NOMO-1 treated with dmso at 0.1 percent for 144 hours (cell line): Measurements from ENCODE around the gene DKK3.

ENCODE experiments used
- DNase-seq: peaks from one replicate; lab custom pipeline; 2025; ENCODE audit not compliant: unreplicated experiment; lab: John Stamatoyannopoulos, UW

The DKK3 gene

DNA sequence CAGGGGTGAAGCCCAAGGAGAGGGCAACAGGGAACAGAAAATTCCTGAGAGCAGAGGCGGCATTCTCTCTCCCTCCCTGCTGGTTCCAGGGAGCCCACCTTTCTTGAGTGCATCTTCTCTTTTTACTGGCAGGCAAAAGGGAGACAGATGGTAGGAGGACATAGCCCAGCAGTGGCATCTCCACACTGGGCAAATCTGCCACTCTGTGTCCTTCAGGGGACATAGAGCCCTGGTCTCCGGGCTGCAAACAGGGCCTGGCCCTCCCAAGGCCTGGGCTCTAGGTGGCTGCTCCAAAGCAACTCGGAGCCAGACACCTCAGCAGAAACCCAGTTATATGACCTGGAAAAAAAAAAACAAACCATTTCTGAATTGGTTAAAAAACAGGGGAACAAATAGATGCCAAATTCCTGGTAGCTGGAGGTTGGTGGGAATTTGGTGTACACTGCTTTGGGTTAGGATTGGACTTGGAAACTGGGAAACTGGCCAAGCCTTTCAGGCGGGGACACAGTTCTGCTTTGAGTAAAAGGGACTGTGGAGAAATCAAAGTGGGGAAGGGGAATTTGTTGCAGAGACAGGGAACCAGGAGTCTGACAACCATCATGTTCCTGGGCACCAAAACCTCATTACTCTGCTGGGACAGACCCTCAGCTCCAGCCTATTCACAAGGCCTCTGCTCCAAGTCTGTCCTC is 23.6 kb upstream of the DKK3 start:
- no peak for DNase-seq

- DNase-seq: no peak
Measured at GRCh38 chr11:12029738-12030363, 21.4 kb upstream of the DKK3 start.

GRCh38 chr11:12029119-12029518 is 20.7 kb upstream of the DKK3 start:
- DNase-seq: no peak

GRCh38 chr11:12028303-12028702 is 19.9 kb upstream of the DKK3 start:
- DNase-seq: no peak

DNA sequence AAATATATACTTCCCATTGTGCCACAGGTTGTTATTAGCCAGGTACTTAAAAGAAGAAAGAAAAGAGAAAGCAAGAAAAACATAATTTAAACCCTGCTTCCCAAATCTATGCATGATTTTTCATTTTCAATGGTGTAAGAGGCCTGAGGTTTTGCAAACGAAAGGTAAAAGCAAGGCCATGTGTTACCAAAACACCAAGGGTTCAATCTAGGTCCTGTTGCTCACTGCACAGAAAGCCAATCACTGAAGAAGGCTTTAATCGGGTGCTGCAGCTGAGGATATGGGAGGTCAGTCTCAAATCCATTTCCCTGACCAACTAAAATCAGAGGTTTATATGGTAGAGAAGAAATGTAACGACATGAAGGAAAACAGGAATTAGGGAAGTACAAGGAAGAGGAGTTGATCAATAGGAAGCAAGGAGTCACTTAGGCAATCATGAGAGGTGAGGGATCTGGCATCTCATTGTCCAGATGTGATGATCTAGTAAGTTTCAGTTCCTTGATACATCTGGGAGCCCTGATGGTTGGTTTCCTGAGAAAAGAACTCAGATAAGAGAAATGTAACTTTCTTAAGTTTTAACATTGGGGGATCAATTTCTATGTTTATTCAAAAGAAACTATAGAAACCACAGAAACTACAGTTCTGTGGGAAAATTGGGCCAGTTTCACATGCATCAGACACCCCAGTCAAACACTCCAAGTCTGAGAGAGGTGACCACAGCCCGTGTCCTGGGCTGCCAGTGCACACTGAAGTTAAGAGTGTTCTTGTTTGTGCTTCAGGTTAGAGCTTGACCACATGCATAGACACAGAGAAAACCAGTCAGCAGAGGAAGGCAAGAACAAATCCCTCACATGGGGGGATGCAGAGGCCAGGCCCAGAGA is 18.1 kb upstream of the DKK3 start:
- DNase-seq: no peak

DNA sequence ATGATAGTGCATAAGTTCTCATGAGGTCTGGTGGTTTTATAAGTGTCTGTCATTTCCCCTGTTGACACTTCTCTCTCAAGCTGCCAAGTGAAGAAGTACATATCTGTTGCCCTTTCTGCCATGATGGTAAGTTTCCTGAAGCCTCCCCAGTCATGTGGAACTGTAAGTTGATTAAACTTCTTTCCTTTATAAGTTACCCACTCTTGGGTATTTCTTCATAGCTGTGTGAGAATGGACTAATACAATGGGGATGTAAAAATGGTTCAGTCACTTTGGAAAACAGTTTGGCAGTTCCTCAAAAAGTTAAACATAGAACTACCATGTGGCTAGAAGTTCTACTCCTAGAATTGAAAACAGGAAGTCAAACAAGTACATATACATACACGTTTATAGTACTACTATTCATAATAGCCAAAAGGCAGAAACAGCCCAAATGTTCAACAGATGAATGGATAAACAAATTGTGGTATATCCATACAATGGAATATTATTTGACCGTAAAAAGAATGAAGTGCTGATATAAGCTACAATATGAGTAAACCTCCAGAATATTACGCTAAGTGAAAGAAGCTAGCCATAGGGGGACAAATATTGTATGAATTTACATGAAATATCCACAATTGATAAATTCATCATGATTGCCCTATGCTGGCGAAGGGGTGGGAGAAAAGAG is 16.0 kb upstream of the DKK3 start:
- DNase-seq: no peak

GRCh38 chr11:12023015-12023414 is 14.6 kb upstream of the DKK3 start:
- no peak for DNase-seq

DNA sequence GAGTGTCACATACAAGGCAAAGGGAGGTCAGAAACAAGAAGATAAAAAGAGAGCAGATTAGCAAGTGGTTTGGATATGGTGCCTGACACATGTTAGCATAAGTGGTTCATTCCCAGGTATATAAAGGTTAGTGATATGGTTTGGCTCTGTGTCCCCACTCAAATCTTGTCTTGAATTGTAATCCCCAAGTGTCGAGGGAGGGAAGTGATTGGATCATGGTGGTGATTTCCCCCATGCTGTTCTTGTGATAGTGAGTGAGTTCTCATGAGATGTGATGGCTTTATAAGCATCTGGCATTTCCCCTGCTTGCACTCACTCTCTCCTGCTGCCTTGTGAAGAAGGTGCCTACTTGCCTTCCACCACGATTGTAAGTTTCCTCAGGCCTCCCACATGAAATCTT is 12.1 kb upstream of the DKK3 start:
- no peak for DNase-seq

- no peak for DNase-seq
Measured at GRCh38 chr11:12019866-12020416, 11.5 kb upstream of the DKK3 start.

GRCh38 chr11:12019337-12019736 is 10.9 kb upstream of the DKK3 start:
- DNase-seq: no peak

DNA sequence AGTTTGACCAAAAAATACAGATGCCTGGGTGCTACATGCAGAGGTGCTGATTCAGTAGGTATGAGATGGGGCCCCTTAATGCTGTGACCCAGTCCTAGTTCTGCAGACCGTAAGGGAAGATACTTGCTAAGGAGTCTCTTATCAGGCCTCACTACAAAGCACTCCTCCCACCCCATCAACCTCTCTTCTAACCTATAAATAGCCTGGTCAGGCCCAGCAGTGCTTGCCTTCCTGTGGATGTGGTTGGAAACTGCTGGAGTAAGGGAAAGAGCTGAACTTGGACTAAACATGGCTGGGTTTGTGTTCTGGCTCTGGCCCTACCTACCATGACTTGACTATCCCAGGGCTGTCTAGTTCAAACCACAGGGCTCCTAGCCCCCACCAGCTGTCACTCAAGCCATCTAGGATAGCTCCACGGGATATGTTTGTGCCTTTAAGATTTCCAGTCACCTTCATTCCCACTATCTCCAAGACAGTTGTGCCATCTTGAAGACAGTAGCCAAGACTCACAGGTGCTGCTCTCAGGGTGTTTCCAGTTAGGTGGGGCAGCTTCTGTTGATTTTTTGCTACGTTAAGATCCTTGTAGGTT is 9.5 kb upstream of the DKK3 start:
- no peak for DNase-seq

GRCh38 chr11:12017243-12017678 is 8.8 kb upstream of the DKK3 start:
- DNase-seq: no peak

DNA sequence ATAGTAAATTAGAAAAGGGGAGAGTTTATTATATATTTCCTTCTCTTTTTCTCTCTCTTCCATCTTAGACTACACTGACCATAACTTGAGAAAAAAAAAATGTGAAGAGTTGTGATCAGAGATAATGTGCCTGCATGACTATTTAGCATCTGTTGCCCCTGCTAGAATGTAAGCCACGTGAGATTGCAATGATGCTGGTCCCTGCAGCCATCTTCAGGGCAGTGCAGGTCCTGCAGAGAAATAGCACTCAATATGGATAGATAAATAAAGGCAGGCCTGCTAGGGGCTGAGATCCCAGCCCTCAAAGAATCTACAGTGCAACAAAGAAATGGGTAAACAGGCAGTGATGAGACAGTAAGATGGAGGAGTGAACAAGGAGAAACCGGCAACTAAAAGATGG is 7.8 kb upstream of the DKK3 start:
- DNase-seq: no peak

DNA sequence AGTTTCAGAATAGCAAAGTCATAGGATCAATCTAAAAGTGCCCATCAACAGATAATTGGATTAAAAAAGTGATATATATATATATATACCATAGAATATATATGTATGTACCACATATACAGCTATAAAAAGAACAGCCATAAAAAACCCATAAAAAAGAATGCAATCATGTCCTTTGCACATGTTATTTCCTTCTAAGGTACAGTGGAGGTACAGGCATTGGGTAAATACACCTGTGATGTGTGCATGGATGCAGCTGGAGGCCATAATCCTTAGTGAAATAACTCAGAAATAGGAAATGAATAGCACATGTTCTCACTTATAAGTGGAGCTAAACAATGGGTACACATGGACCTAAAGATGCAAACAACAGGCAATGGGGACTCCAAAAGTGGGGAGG is 7.1 kb upstream of the DKK3 start:
- DNase-seq: no peak

- DNase-seq: no peak
Measured at GRCh38 chr11:12013781-12014180, 5.4 kb upstream of the DKK3 start.

GRCh38 chr11:12009617-12010321 is 1.3 kb upstream of the DKK3 start:
- DNase-seq: no peak

DNA sequence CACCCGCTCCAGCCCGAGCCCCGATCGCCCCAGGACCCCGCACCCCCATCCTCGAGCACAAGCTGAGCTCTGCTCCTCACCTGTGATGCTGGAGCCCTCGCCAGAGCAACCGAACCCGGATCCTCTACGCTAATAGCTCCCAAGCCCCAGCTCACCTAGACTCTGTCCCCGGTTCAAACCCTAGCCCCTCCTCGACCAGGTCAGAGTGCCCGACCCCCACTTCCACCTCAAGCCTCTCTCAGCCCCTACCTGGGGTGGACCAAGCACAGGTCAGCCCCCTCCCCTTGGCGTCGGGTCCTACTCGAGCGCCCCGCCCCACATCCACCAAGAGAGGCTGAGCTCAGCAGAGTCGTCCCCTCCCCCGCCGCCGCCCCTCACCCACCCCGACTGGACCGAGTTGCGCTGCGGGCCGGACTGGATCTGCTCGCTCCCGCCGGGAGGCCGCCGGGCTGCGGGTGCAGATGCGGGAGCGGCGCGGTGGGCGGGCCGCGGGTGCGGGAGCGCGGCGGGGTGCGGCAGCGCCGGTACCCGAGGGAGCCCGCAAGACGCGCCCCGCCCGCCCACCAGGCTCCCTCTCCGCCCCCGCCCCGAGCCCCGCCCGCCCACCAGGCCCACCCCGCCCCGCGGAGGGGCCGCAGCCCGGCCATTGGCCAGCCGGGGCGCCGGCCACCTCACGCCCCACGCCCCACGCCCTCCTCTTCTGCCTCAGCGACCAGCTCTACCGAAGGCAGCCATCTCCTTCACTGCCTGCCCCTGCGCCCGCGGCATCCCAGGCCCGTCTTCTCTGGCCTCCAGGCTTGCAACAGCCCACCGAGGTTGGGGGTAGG is 577 bp upstream of the DKK3 start:
- no peak for DNase-seq

DNA sequence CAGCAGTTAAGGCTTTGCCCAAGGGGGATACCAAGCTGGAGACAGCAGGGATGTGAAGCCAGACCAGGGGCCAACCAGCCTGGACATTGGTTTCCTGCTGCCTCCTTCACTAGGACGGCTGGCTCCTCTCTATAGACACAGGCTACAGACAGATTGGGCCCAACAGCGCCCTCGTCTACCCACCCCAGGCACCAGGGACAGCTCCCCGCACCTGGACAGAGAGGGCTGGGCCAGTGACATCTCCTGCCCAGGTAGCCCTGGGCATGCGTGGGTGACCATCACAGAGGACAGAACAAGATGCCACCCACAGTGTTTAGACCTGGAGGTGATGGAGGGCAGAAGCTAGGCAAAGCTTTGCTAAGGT is 1.2 kb downstream of the DKK3 start:
- DNase-seq: no peak

DNA sequence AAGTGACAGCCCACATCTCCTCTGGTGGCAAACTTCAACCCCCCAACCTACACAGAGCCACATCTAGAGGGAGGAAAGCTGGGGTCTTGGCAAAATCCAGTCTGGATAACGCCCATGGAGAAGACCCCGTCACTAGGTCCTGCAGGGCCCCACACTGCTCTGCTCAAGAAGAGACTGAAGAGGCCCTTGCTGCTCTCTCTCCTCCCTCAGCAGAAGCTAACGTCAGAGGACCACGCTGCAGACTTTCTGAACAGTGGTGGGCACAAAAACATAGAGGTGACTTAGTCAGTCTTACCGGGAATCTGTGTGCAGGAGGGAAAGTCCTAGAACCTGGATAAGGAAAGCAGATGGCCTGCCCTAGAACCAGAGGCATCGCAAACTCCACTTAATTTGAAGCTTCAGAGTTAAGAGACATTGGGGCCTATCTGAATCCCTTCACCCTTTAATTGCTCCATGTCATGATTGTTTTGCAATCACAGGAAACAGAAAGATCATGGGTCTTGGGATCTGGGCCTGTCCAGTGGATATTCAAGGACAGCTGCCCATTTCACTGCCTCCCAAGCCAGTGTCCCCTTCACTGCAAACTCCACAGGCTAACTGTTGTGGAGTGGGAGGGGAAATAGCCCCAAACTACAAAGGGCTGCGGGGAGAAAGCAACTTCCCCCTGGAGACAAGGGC is 1.7 kb downstream of the DKK3 start:
- no peak for DNase-seq
